ENCODE results near the gene PGBD5. TPM values are rescaled to one million over a fixed set of nuclear protein-coding genes. Genes with fewer than 3 reads are reported as not detected.

The PGBD5 gene
- total RNA-seq, 6 experiments from 2014 or later, result 0.05 TPM; not detected in 5

- TF ChIP-seq CTCF (IDR thresholded peaks at IDR 0.05), result no peak
- no peak overlapping the region for H3K27ac Mint-ChIP-seq
- peaks cover 11% of the 10 kb centered on the region for H3K27me3 Mint-ChIP-seq (ENCODE audit: insufficient read depth)
- H3K4me3 Mint-ChIP-seq, result no peak overlapping the region
- H3K9me3 Mint-ChIP-seq, result peaks cover 21% of the 10 kb centered on the region
- H3K36me3 Mint-ChIP-seq (ENCODE audit: low read depth), result peaks cover 5% of the 10 kb centered on the region; the same call in 1 of the 2 replicates
- H3K4me1 Mint-ChIP-seq (ENCODE audit: low read depth), result peaks cover 6% of the 10 kb centered on the region; the same call in 1 of the 2 replicates
- no peak for DNase-seq
These were observed 3.1 kb upstream of the PGBD5 start for GRCh38 chr1:230429067-230429735.

GRCh38 chr1:230427981-230428380 is 1.8 kb upstream of the PGBD5 start:
- no peak for TF ChIP-seq CTCF (IDR thresholded peaks at IDR 0.05)
- Mint-ChIP-seq H3K36me3 (ENCODE audit: low read depth) (peaks cover 5% of the 10 kb centered on the region; the same call in 1 of the 2 replicates), H3K9me3 (peaks cover 17% of the 10 kb centered on the region), H3K27me3 (ENCODE audit: insufficient read depth) (peaks cover 14% of the 10 kb centered on the region), H3K4me1 (ENCODE audit: low read depth) (peaks cover 6% of the 10 kb centered on the region; the same call in 1 of the 2 replicates), H3K27ac (no peak overlapping the region), H3K4me3 (no peak overlapping the region)
- no peak for DNase-seq

- H3K27me3 Mint-ChIP-seq (ENCODE audit: insufficient read depth), result peaks cover 17% of the 10 kb centered on the region
- H3K4me1 Mint-ChIP-seq (ENCODE audit: low read depth), result peaks cover 6% of the 10 kb centered on the region; the same call in 1 of the 2 replicates
- TF ChIP-seq CTCF (IDR thresholded peaks at IDR 0.05), result no peak
- peaks cover 17% of the 10 kb centered on the region for H3K9me3 Mint-ChIP-seq
- H3K4me3 Mint-ChIP-seq, result peak overlapping the region; percentile 53
- DNase-seq, result no peak
- H3K27ac Mint-ChIP-seq, result no peak overlapping the region
- H3K36me3 Mint-ChIP-seq (ENCODE audit: low read depth), result peaks cover 5% of the 10 kb centered on the region; the same call in 1 of the 2 replicates
These were observed 1.2 kb upstream of the PGBD5 start for GRCh38 chr1:230427094-230427876.

GRCh38 chr1:230425252-230426091 is 660 bp downstream of the PGBD5 start:
- Mint-ChIP-seq H3K9me3 (peaks cover 17% of the 10 kb centered on the region), H3K27me3 (ENCODE audit: insufficient read depth) (peaks cover 17% of the 10 kb centered on the region), H3K36me3 (ENCODE audit: low read depth) (peaks cover 5% of the 10 kb centered on the region; the same call in 1 of the 2 replicates), H3K4me3 (no peak overlapping the region), H3K27ac (no peak overlapping the region), H3K4me1 (ENCODE audit: low read depth) (peaks cover 6% of the 10 kb centered on the region; the same call in 1 of the 2 replicates)
- TF ChIP-seq CTCF (IDR thresholded peaks at IDR 0.05), result no peak
- no peak for DNase-seq
